HG03175 (cell line): ENCODE data around the gene MPPED1.

ENCODE experiments used
- ATAC-seq: cut with Tn5 transposase; IDR thresholded peaks from one replicate; pipeline ENCODE4 v1.9.1; 2021; ENCODE audit warnings: mild to moderate bottlenecking, moderate library complexity; ENCODE audit not compliant: unreplicated experiment

MPPED1 gene

GRCh38 chr22:43409800-43410199 is 2.0 kb upstream of the MPPED1 start:
- no peak for ATAC-seq

GRCh38 chr22:43411040-43411868 is 560 bp upstream of the MPPED1 start:
- ATAC-seq = no peak

GRCh38 chr22:43412808-43413795 is 1.3 kb downstream of the MPPED1 start:
- no peak for ATAC-seq

- no peak for ATAC-seq
Measured at GRCh38 chr22:43413826-43414225, 2.0 kb downstream of the MPPED1 start.

- no peak for ATAC-seq
Measured at GRCh38 chr22:43415681-43416080, 3.9 kb downstream of the MPPED1 start.

GRCh38 chr22:43417555-43417954 is 5.7 kb downstream of the MPPED1 start:
- ATAC-seq = no peak

- no peak for ATAC-seq
Measured at GRCh38 chr22:43418079-43418825, 6.4 kb downstream of the MPPED1 start.

- ATAC-seq = no peak
Measured at GRCh38 chr22:43419371-43420080, 7.7 kb downstream of the MPPED1 start.

GRCh38 chr22:43421046-43421665 is 9.3 kb downstream of the MPPED1 start:
- no peak for ATAC-seq

GRCh38 chr22:43421914-43422615 is 10.3 kb downstream of the MPPED1 start:
- ATAC-seq = no peak

- ATAC-seq = no peak
Measured at GRCh38 chr22:43423046-43423445, 11.2 kb downstream of the MPPED1 start.

- ATAC-seq = no peak
Measured at GRCh38 chr22:43424201-43424600, 12.4 kb downstream of the MPPED1 start.

- ATAC-seq = no peak
Measured at GRCh38 chr22:43424666-43425630, 13.1 kb downstream of the MPPED1 start.

GRCh38 chr22:43425976-43426785 is 14.4 kb downstream of the MPPED1 start:
- no peak for ATAC-seq

- ATAC-seq = no peak
Measured at GRCh38 chr22:43426816-43427215, 15.0 kb downstream of the MPPED1 start.

- no peak for ATAC-seq
Measured at GRCh38 chr22:43427296-43428004, 15.6 kb downstream of the MPPED1 start.

- no peak for ATAC-seq
Measured at GRCh38 chr22:43428005-43428485, 16.2 kb downstream of the MPPED1 start.
